Sigmoid colon (tissue), 7 donors: ENCODE results near the gene RPP14. TPM values are rescaled to one million over a fixed set of nuclear protein-coding genes. Genes with fewer than 3 reads are reported as not detected.

Experiments used
- DNase-seq: peaks from one replicate; pipeline ENCODE4 v3.0.0-alpha.2; 2019
- H3K27ac ChIP-seq, 4 donors: fragments of 200-600 bp; sonication (generic); one replicate each; pipeline ENCODE4 v1.5.1; 2016 to 2019; ENCODE audit warnings: mild to moderate bottlenecking in 1 of 4
- H3K27me3 ChIP-seq, 3 donors: fragments of 200-600 bp; sonication (generic); one replicate each; pipeline ENCODE4 v1.5.1; 2019; ENCODE audit warnings: mild to moderate bottlenecking in 1 of 3
- H3K36me3 ChIP-seq, 4 donors: fragments of 200-600 bp; sonication (generic); one replicate each; pipeline ENCODE4 v1.5.1; 2016 to 2019
- H3K4me1 ChIP-seq, 4 donors: fragments of 200-600 bp; sonication (generic); one replicate each; pipeline ENCODE4 v1.5.1; 2017 to 2019
- H3K4me3 ChIP-seq, 4 donors: fragments of 200-600 bp; sonication (generic); one replicate each; pipeline ENCODE4 v1.5.1; 2017 to 2019; ENCODE audit warnings: mild to moderate bottlenecking in 2 of 4, moderate library complexity in 1 of 4
- H3K9me3 ChIP-seq, 4 donors: fragments of 200-600 bp in 3 of 4; sonication (generic) in 3 of 4; one replicate each; pipeline versions ENCODE4 v1.5.1 to v1.6.1; 2013 to 2019
- CTCF ChIP-seq, 4 experiments: fragments of 450-650 bp in 3 of 4; fragments of 200-600 bp in 1 of 4; IDR thresholded peaks; one replicate each; pipeline ENCODE4 v1.5.1; 2016 to 2019; ENCODE audit warnings: antibody characterized with exemption in 4 of 4, mild to moderate bottlenecking in 3 of 4, moderate library complexity in 2 of 4
- EP300 ChIP-seq, 4 donors: sonication (generic); formaldehyde crosslinking; IDR thresholded peaks; one replicate each; pipeline ENCODE4 v1.6.1; 2017; ENCODE audit warnings: antibody characterized with exemption in 4 of 4
- POLR2A ChIP-seq, 2 donors: fragments of 450-650 bp; IDR thresholded peaks; one replicate each; pipeline ENCODE4 v1.6.1; 2016; ENCODE audit warnings: antibody characterized with exemption in 2 of 2, mild to moderate bottlenecking in 2 of 2, moderate library complexity in 2 of 2
- POLR2AphosphoS5 ChIP-seq, 4 donors: sonication (generic); formaldehyde crosslinking; IDR thresholded peaks; one replicate each; pipeline ENCODE4 v1.6.1; 2017; ENCODE audit warnings: antibody characterized with exemption in 4 of 4
- WGBS, 2 donors: extraction: QIAGEN DNeasy Blood & Tissue Kit; methylation state at CpG; one replicate each; pipeline ENCODE4 v1.1.7; 2013; 5-methylcytosine and 5-hydroxymethylcytosine counted together
- intact Hi-C: fragments of 100-400 bp; cut with DNase I; formaldehyde crosslinking; loops from one replicate; pipeline ENCODE4 v1.15.1; 2023
- polyA plus RNA-seq, 3 donors: library from polyadenylated mRNA; stranded (reverse); fragments of 200-250 nt; gene quantifications; one replicate each; pipeline ENCODE4 v1.2.3, GENCODE V29; 2013
- total RNA-seq, 4 donors: library from RNA; depleted of rRNA; stranded (reverse); fragments of >200 nt; gene quantifications; one replicate each; pipeline ENCODE4 v1.1.0, GENCODE V29; 2016
- donor health status: healthy with polysubstance abuse.
- donor health status: Bipolar disorder and iron deficiency.
- donor health status: healthy.

Gene RPP14
- total and polyA plus RNA-seq, 7 donors = 10.8 to 16.7 (median 14.5) TPM

GRCh38 chr3:58342676-58343075 lies 36.6 kb downstream of the RPP14 start:
- Histone ChIP-seq H3K4me3 (no peak overlapping the region), H3K4me1 (peaks cover 2 to 32% (median 13%) of the 10 kb centered on the region in 4 donors), H3K27ac (no peak overlapping the region), H3K27me3 (no peaks in the 10 kb centered on the region), H3K9me3 (no peaks in the 10 kb centered on the region), H3K36me3 (peaks cover 0 to 13% (median 0%) of the 10 kb centered on the region in 4 donors)
- intact Hi-C loops = no loop called here
- 21 to 68% methylated on average over 5 of the region's 5 CpGs for WGBS, 2 donors
- TF ChIP-seq CTCF (IDR thresholded peaks at IDR 0.05) (no peak), EP300 (IDR thresholded peaks at IDR 0.05) (no peak), POLR2A (IDR thresholded peaks at IDR 0.05) (no peak), POLR2AphosphoS5 (IDR thresholded peaks at IDR 0.05) (no peak)
- no peak for DNase-seq

GRCh38 chr3:58345457-58345856 lies 39.4 kb downstream of the RPP14 start:
- H3K4me3 ChIP-seq = no peak overlapping the region
- intact Hi-C loops = no loop called here
- H3K4me1 ChIP-seq = peaks cover 2 to 45% (median 21%) of the 10 kb centered on the region in 4 donors
- WGBS, 2 donors = 95 to 96% methylated on average over 4 of the region's 4 CpGs
- no peak for DNase-seq
- H3K27me3 ChIP-seq = no peaks in the 10 kb centered on the region
- H3K36me3 ChIP-seq = peaks cover 0 to 7% (median 0%) of the 10 kb centered on the region in 4 donors
- H3K9me3 ChIP-seq = no peaks in the 10 kb centered on the region
- no peak overlapping the region for H3K27ac ChIP-seq
- TF ChIP-seq POLR2A (IDR thresholded peaks at IDR 0.05) (no peak), CTCF (IDR thresholded peaks at IDR 0.05) (no peak), EP300 (IDR thresholded peaks at IDR 0.05) (no peak), POLR2AphosphoS5 (IDR thresholded peaks at IDR 0.05) (no peak)

- WGBS, 2 donors = 92 to 93% methylated on average over 2 of the region's 2 CpGs
- TF ChIP-seq POLR2A (IDR thresholded peaks at IDR 0.05) = no peak
- TF ChIP-seq CTCF (IDR thresholded peaks at IDR 0.05) = no peak
- TF ChIP-seq POLR2AphosphoS5 (IDR thresholded peaks at IDR 0.05) = no peak
- no peak for TF ChIP-seq EP300 (IDR thresholded peaks at IDR 0.05)
These were observed 40.3 kb downstream of the RPP14 start for GRCh38 chr3:58346368-58346767.

GRCh38 chr3:58347984-58348383 lies 41.9 kb downstream of the RPP14 start:
- H3K36me3 ChIP-seq = no peaks in the 10 kb centered on the region
- H3K9me3 ChIP-seq = no peaks in the 10 kb centered on the region
- TF ChIP-seq POLR2AphosphoS5 (IDR thresholded peaks at IDR 0.05) (no peak), EP300 (IDR thresholded peaks at IDR 0.05) (no peak), POLR2A (IDR thresholded peaks at IDR 0.05) (no peak), CTCF (IDR thresholded peaks at IDR 0.05) (no peak)
- WGBS, 2 donors = 83 to 84% methylated on average over 7 of the region's 7 CpGs
- no peak overlapping the region for H3K27ac ChIP-seq
- no peaks in the 10 kb centered on the region for H3K27me3 ChIP-seq
- H3K4me3 ChIP-seq = no peak overlapping the region
- no peak for DNase-seq
- H3K4me1 ChIP-seq = peaks cover 2 to 39% (median 27%) of the 10 kb centered on the region in 4 donors
- intact Hi-C loops = no loop called here

More at GRCh38 chr3:58346368-58346767, 40.3 kb downstream of the RPP14 start:
- H3K36me3 ChIP-seq = peaks cover 0 to 3% (median 0%) of the 10 kb centered on the region in 4 donors
- H3K4me1 ChIP-seq = peaks cover 2 to 45% (median 23%) of the 10 kb centered on the region in 4 donors
- no peak for DNase-seq
- intact Hi-C loops = no loop called here
- no peaks in the 10 kb centered on the region for H3K27me3 ChIP-seq
- no peak overlapping the region for H3K27ac ChIP-seq
- H3K9me3 ChIP-seq = no peaks in the 10 kb centered on the region
- H3K4me3 ChIP-seq = no peak overlapping the region
